Naive thymus-derived CD4-positive, alpha-beta T cell (primary cell): ENCODE data around the gene GNAS. TPM values are rescaled to one million over a fixed set of nuclear protein-coding genes. Genes with fewer than 3 reads are reported as not detected.

Experiments used
- ATAC-seq: fragments of 150-1000 bp; cut with Tn5 transposase; 2 replicates; pipeline ENCODE4 v1.10.0; 2021; ENCODE audit warnings: mild to moderate bottlenecking, moderate library complexity
- CTCF ChIA-PET: fragments of 350-600 bp; sonication (Branson Sonifier 250); formaldehyde crosslinking; loops from one replicate; lab custom pipeline; 2021; ENCODE audit warnings: antibody characterized with exemption; lab: Charles Lee
- POLR2A ChIA-PET: fragments of 350-600 bp; sonication (Branson Sonifier 250); formaldehyde crosslinking; loops from one replicate; lab custom pipeline; 2021; ENCODE audit warnings: antibody characterized with exemption, inconsistent platforms; lab: Charles Lee
- DNase-seq, 9 donors: peaks; one replicate each; pipeline versions ENCODE4 v3.0.0 to v3.0.0-alpha.2; 2020 to 2022; ENCODE audit warnings: mixed read lengths in 1 of 9
- H3K27ac ChIP-seq: one replicate; pipeline ENCODE4 v1.7.0; 2013; ENCODE audit warnings: mild to moderate bottlenecking, low read depth, low read length, moderate library complexity
- H3K27me3 ChIP-seq, 2 donors: one replicate each; pipeline ENCODE4 v1.7.0; 2013; ENCODE audit warnings: low read length in 2 of 2, mild to moderate bottlenecking in 2 of 2, moderate library complexity in 2 of 2; ENCODE audit not compliant: control insufficient read depth in 2 of 2, insufficient read depth in 2 of 2
- H3K36me3 ChIP-seq, 3 experiments: 1 replicate in 2 of 3; 2 replicates in 1 of 3; pipeline ENCODE4 v1.7.0; 2013; ENCODE audit warnings: low read length in 3 of 3, mild to moderate bottlenecking in 3 of 3, moderate library complexity in 1 of 3; ENCODE audit not compliant: insufficient read depth in 3 of 3, control insufficient read depth in 2 of 3
- H3K4me1 ChIP-seq, 2 donors: one replicate each; pipeline ENCODE4 v1.7.0; 2013; ENCODE audit warnings: low read length in 2 of 2, mild to moderate bottlenecking in 2 of 2, moderate library complexity in 1 of 2; ENCODE audit not compliant: control insufficient read depth in 2 of 2, insufficient read depth in 2 of 2
- H3K4me3 ChIP-seq: 2 replicates; pipeline ENCODE4 v1.7.0; 2013; ENCODE audit warnings: mild to moderate bottlenecking, low read length
- H3K9me3 ChIP-seq, 3 experiments: 1 replicate in 2 of 3; 2 replicates in 1 of 3; pipeline ENCODE4 v1.7.0; 2013; ENCODE audit warnings: low read length in 3 of 3; ENCODE audit not compliant: control insufficient read depth in 2 of 3
- H3K27ac Mint-ChIP-seq, 9 donors: one replicate each; pipeline ENCODE4 v1.8.0; 2020 to 2022; ENCODE audit warnings: mixed read lengths in 9 of 9, mild to moderate bottlenecking in 8 of 9, moderate library complexity in 5 of 9, inconsistent platforms in 2 of 9
- H3K27me3 Mint-ChIP-seq, 5 donors: one replicate each; pipeline ENCODE4 v1.8.0; 2021 to 2022; ENCODE audit warnings: mixed read lengths in 5 of 5, mild to moderate bottlenecking in 1 of 5
- H3K36me3 Mint-ChIP-seq, 5 donors: one replicate each; pipeline ENCODE4 v1.8.0; 2020 to 2022; ENCODE audit warnings: mixed read lengths in 5 of 5, mild to moderate bottlenecking in 3 of 5, inconsistent platforms in 1 of 5
- H3K4me1 Mint-ChIP-seq, 7 donors: one replicate each; pipeline ENCODE4 v1.8.0; 2020 to 2022; ENCODE audit warnings: mixed read lengths in 7 of 7, mild to moderate bottlenecking in 3 of 7, inconsistent platforms in 1 of 7
- H3K4me3 Mint-ChIP-seq, 10 donors: one replicate each; pipeline ENCODE4 v1.8.0; 2020 to 2022; ENCODE audit warnings: mild to moderate bottlenecking in 10 of 10, mixed read lengths in 10 of 10, moderate library complexity in 6 of 10, inconsistent platforms in 2 of 10
- H3K9me3 Mint-ChIP-seq, 11 donors: one replicate each; pipeline ENCODE4 v1.8.0; 2020 to 2022; ENCODE audit warnings: mixed read lengths in 11 of 11, mild to moderate bottlenecking in 4 of 11, inconsistent platforms in 1 of 11, moderate library complexity in 1 of 11
- intact Hi-C, 2 donors: fragments of 100-400 bp; cut with micrococcal nuclease; formaldehyde crosslinking; loops; one replicate each; pipeline ENCODE4 v1.15.1; 2023
- polyA plus RNA-seq, 2 donors: library from polyadenylated mRNA; unstranded; fragments of 300-500 nt; fragmentation: Illumina TruSeq; gene quantifications; one replicate each; pipeline ENCODE4 v1.2.3, GENCODE V29; 2021
- total RNA-seq, 6 experiments: library from RNA in 5 of 6; stranded (reverse) in 5 of 6; gene quantifications; 1 replicate in 5 of 6; 2 replicates in 1 of 6; pipeline ENCODE4 v1.2.3 and lab custom pipeline; 2021 to 2026

GNAS gene
- total and polyA plus RNA-seq, 7 experiments from 2014 or later: 147 to 907 (median 726) TPM

DNA sequence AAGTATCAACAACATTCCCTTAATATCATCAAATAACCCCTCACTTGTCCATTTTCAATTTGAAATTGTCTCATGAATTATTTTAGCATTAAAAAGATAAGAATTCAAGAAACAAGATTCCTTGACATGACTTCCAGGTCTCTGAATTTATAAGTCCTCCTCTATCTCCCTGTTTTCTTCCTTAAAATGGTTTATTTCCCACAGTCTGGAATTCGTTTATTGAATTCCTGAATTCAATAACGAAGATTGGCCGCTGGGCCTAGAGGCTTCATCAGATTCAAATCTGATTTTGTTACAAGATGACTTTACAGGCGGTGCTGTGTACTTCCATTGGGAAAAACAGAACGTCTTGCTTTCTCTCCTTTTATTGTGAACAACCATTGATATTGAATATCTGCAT, 79.7 kb downstream of the GNAS start:
- peaks cover 0 to 6% (median 0%) of the 10 kb centered on the region in 5 donors for H3K36me3 Mint-ChIP-seq
- intact Hi-C loops: no loop called here
- Histone ChIP-seq H3K27ac (no peak overlapping the region), H3K4me1 (no peaks in the 10 kb centered on the region), H3K4me3 (no peak overlapping the region), H3K9me3 (no peaks in the 10 kb centered on the region), H3K27me3 (no peaks in the 10 kb centered on the region), H3K36me3 (no peaks in the 10 kb centered on the region)
- ATAC-seq (no peak), DNase-seq (no peak)
- POLR2A ChIA-PET: no interaction called here
- H3K27me3 Mint-ChIP-seq: peaks cover 9 to 54% (median 32%) of the 10 kb centered on the region in 5 donors
- H3K27ac Mint-ChIP-seq: no peak overlapping the region
- H3K4me3 Mint-ChIP-seq: no peak overlapping the region
- peaks cover 0 to 5% (median 0%) of the 10 kb centered on the region in 7 donors for H3K4me1 Mint-ChIP-seq
- CTCF ChIA-PET: no interaction called here
- H3K9me3 Mint-ChIP-seq: peaks cover 0 to 6% (median 2%) of the 10 kb centered on the region in 11 donors

GRCh38 chr20:58938078-58938477, 85.6 kb downstream of the GNAS start:
- Mint-ChIP-seq H3K27me3 (peaks cover 7 to 62% (median 17%) of the 10 kb centered on the region in 5 donors), H3K4me3 (no peak overlapping the region), H3K4me1 (no peaks in the 10 kb centered on the region), H3K27ac (no peak overlapping the region), H3K36me3 (no peaks in the 10 kb centered on the region), H3K9me3 (peaks cover 0 to 6% (median 2%) of the 10 kb centered on the region in 11 donors)
- H3K4me3 ChIP-seq: no peak overlapping the region
- no peaks in the 10 kb centered on the region for H3K27me3 ChIP-seq
- no peaks in the 10 kb centered on the region for H3K4me1 ChIP-seq
- H3K9me3 ChIP-seq: no peaks in the 10 kb centered on the region
- CTCF ChIA-PET: no interaction called here
- no peak for DNase-seq
- ATAC-seq: no peak
- no peak overlapping the region for H3K27ac ChIP-seq
- intact Hi-C loops: no loop called here
- POLR2A ChIA-PET: no interaction called here
- H3K36me3 ChIP-seq: no peaks in the 10 kb centered on the region

GRCh38 chr20:58938541-58938940, 86.0 kb downstream of the GNAS start:
- DNase-seq (no peak), ATAC-seq (no peak)
- H3K4me3 ChIP-seq: no peak overlapping the region
- H3K27me3 Mint-ChIP-seq: peaks cover 7 to 61% (median 16%) of the 10 kb centered on the region in 5 donors
- H3K9me3 ChIP-seq: no peaks in the 10 kb centered on the region
- H3K4me1 Mint-ChIP-seq: no peaks in the 10 kb centered on the region
- POLR2A ChIA-PET: interaction anchor here (0.6 kb wide), 1 partner anchor 71 kb away, joined by 3 read pairs; no protein-coding TSS in a partner anchor
- H3K27ac Mint-ChIP-seq: no peak overlapping the region
- H3K36me3 ChIP-seq: no peaks in the 10 kb centered on the region
- no peaks in the 10 kb centered on the region for H3K4me1 ChIP-seq
- H3K36me3 Mint-ChIP-seq: no peaks in the 10 kb centered on the region
- CTCF ChIA-PET: no interaction called here
- no peaks in the 10 kb centered on the region for H3K27me3 ChIP-seq
- peaks cover 0 to 6% (median 2%) of the 10 kb centered on the region in 11 donors for H3K9me3 Mint-ChIP-seq
- H3K27ac ChIP-seq: no peak overlapping the region
- intact Hi-C loops: no loop called here
- H3K4me3 Mint-ChIP-seq: no peak overlapping the region

GRCh38 chr20:58941471-58941870, 89.0 kb downstream of the GNAS start:
- Mint-ChIP-seq H3K4me1 (no peaks in the 10 kb centered on the region), H3K36me3 (no peaks in the 10 kb centered on the region), H3K27me3 (peaks cover 4 to 36% (median 8%) of the 10 kb centered on the region in 5 donors), H3K27ac (no peak overlapping the region), H3K9me3 (peaks cover 0 to under 1% (median 0%) of the 10 kb centered on the region in 11 donors), H3K4me3 (no peak overlapping the region)
- DNase-seq (no peak), ATAC-seq (no peak)
- Histone ChIP-seq H3K4me1 (no peaks in the 10 kb centered on the region), H3K9me3 (no peaks in the 10 kb centered on the region), H3K4me3 (no peak overlapping the region), H3K36me3 (no peaks in the 10 kb centered on the region), H3K27me3 (no peaks in the 10 kb centered on the region), H3K27ac (no peak overlapping the region)
- intact Hi-C loops: no loop called here
- POLR2A ChIA-PET: no interaction called here
- CTCF ChIA-PET: no interaction called here

DNA sequence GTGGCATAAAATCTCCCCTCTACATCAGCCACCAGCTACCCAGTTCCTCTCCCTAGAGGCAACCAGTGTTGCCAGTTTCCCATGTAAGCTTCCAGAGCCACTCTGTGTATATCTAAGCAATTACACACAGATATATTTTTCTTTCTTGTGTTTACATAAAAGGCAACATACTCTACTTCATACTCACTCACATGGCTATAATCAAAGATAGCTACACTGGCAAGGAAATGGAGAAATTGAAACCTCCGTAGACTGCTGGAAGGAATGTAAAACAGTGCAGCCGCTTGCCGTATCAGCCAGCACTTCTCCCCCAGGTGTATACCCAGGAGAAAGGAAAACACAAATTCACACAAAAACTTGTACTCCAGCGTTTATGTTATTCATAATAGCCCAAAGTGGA, 90.0 kb downstream of the GNAS start:
- H3K4me3 Mint-ChIP-seq: no peak overlapping the region
- H3K4me1 Mint-ChIP-seq: no peaks in the 10 kb centered on the region
- intact Hi-C loops: no loop called here
- peaks cover under 1 to 29% (median 4%) of the 10 kb centered on the region in 5 donors for H3K27me3 Mint-ChIP-seq
- H3K27ac Mint-ChIP-seq: no peak overlapping the region
- POLR2A ChIA-PET: interaction anchor here (0.9 kb wide), 1 partner anchor 53 kb away, joined by 3 read pairs; no protein-coding TSS in a partner anchor
- Histone ChIP-seq H3K27ac (no peak overlapping the region), H3K9me3 (no peaks in the 10 kb centered on the region), H3K4me1 (no peaks in the 10 kb centered on the region), H3K27me3 (no peaks in the 10 kb centered on the region), H3K36me3 (no peaks in the 10 kb centered on the region), H3K4me3 (no peak overlapping the region)
- DNase-seq: no peak
- H3K9me3 Mint-ChIP-seq: no peaks in the 10 kb centered on the region
- CTCF ChIA-PET: no interaction called here
- ATAC-seq: no peak
- no peaks in the 10 kb centered on the region for H3K36me3 Mint-ChIP-seq

GRCh38 chr20:58944610-58945009, 92.1 kb downstream of the GNAS start:
- Mint-ChIP-seq H3K36me3 (no peaks in the 10 kb centered on the region), H3K4me3 (no peak overlapping the region), H3K27ac (no peak overlapping the region), H3K9me3 (no peaks in the 10 kb centered on the region), H3K4me1 (no peaks in the 10 kb centered on the region), H3K27me3 (peaks cover 0 to 12% (median 4%) of the 10 kb centered on the region in 5 donors)
- Histone ChIP-seq H3K4me3 (no peak overlapping the region), H3K27me3 (no peaks in the 10 kb centered on the region), H3K27ac (no peak overlapping the region), H3K4me1 (no peaks in the 10 kb centered on the region), H3K9me3 (no peaks in the 10 kb centered on the region), H3K36me3 (no peaks in the 10 kb centered on the region)
- intact Hi-C loops: no loop called here
- no peak for DNase-seq
- ATAC-seq: no peak
- CTCF ChIA-PET: no interaction called here
- POLR2A ChIA-PET: no interaction called here

DNA sequence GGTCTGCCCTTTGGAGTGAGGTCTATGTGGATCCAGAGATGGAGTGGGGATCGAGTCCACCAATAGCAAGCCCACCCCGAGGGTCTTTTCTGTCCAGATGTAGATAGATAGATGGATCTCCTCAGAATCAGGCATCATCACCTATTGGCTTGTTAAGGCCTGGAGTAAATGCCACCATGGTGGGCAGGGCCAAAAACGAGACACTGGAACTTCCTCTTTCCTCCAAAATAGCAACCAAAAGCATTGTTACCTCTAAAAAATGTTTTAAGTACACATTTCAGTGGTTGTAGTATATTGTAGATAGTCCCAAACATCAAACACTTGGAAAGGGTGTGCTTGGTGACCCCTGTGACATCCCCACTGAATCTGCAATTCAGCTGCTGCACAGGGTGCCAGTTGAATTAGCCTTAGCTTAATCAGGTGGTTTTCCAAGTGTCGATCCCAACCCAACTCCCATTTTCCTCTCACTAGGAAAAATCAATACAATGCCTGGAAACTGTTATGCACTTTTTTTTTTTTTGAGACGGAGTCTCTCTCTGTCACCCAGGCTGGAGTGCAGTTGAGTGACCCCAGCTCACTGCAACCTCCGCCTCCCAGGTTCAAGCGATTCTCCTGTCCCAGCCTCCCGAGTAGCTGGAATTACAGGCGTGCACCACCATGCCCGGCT, 93.6 kb downstream of the GNAS start:
- CTCF ChIA-PET: no interaction called here

More for the DNA sequence above, 93.6 kb downstream of the GNAS start:
- Histone ChIP-seq H3K27ac (no peak overlapping the region), H3K9me3 (no peaks in the 10 kb centered on the region), H3K27me3 (no peaks in the 10 kb centered on the region), H3K36me3 (no peaks in the 10 kb centered on the region), H3K4me3 (no peak overlapping the region), H3K4me1 (no peaks in the 10 kb centered on the region)
- Mint-ChIP-seq H3K27ac (no peak overlapping the region), H3K36me3 (no peaks in the 10 kb centered on the region), H3K9me3 (no peaks in the 10 kb centered on the region), H3K4me3 (no peak overlapping the region), H3K4me1 (peaks cover 0 to 1% (median 0%) of the 10 kb centered on the region in 7 donors), H3K27me3 (peaks cover 0 to 16% (median 4%) of the 10 kb centered on the region in 5 donors)
- POLR2A ChIA-PET: interaction anchor here (0.6 kb wide), 1 partner anchor 69 kb away, joined by 4 read pairs; no protein-coding TSS in a partner anchor
- DNase-seq (no peak), ATAC-seq (no peak)
- intact Hi-C loops: no loop called here
